Endothelial cell of umbilical vein (primary cell): ENCODE data around the gene FSD1L. TPM values are rescaled to one million over a fixed set of nuclear protein-coding genes. Genes with fewer than 3 reads are reported as not detected.

Source experiments
- BruUV-seq: library from RNA; stranded (reverse); fragments of 400-500 nt; replicated peaks from 2 replicates; lab custom pipeline; 2021; lab: Mats Ljungman, UMichigan
- CTCF ChIA-PET: fragments of 300-600, 350-600 bp; sonication (Branson Sonifier 250); formaldehyde crosslinking; loops from one replicate; lab custom pipeline; 2021; ENCODE audit warnings: antibody characterized with exemption, inconsistent platforms; lab: Charles Lee
- POLR2A ChIA-PET: fragments of 300-600, 350-600 bp; sonication (Branson Sonifier 250); formaldehyde crosslinking; loops from one replicate; lab custom pipeline; 2021; ENCODE audit warnings: antibody characterized with exemption, inconsistent platforms; lab: Charles Lee
- DNase-seq: peaks from one replicate; pipeline ENCODE4 v3.0.0-alpha.2; 2011; ENCODE audit warnings: low read depth, low spot score
- FAIRE-seq: peaks from 2 replicates; lab custom pipeline; 2011; peaks lifted over from hg19 to GRCh38; lab: Jason Lieb, UNC
- H2AFZ ChIP-seq: 2 replicates; pipeline ENCODE4 v1.6.0; 2012; ENCODE audit warnings: low read depth, low read length, control low read depth, inconsistent platforms
- H3K27ac ChIP-seq: 2 replicates; pipeline ENCODE4 v1.5.1; 2011; ENCODE audit warnings: low read depth, mild to moderate bottlenecking, control low read depth, low read length, moderate library complexity; ENCODE audit not compliant: insufficient read depth
- H3K27me3 ChIP-seq, 2 experiments: 2 replicates each; pipeline versions ENCODE4 v1.6.0 to v1.6.1; 2011; ENCODE audit warnings: low read length in 2 of 2, mixed read lengths in 1 of 2; ENCODE audit not compliant: control insufficient read depth in 2 of 2, insufficient read depth in 2 of 2
- H3K36me3 ChIP-seq, 2 experiments: 2 replicates in 1 of 2; 3 replicates in 1 of 2; pipeline ENCODE4 v1.5.1; 2011; ENCODE audit warnings: low read length in 2 of 2, mild to moderate bottlenecking in 1 of 2, moderate library complexity in 1 of 2; ENCODE audit not compliant: control insufficient read depth in 2 of 2, insufficient read depth in 2 of 2; ENCODE audit errors: extremely low read depth in 1 of 2
- H3K4me1 ChIP-seq: 3 replicates; pipeline ENCODE4 v1.5.1; 2011; ENCODE audit warnings: mild to moderate bottlenecking, low read length; ENCODE audit not compliant: control insufficient read depth, insufficient read depth; ENCODE audit errors: extremely low read depth
- H3K4me2 ChIP-seq: 2 replicates; pipeline ENCODE4 v1.6.1; 2011; ENCODE audit warnings: low read length, control low read depth, mixed read lengths; ENCODE audit not compliant: insufficient read depth
- H3K4me3 ChIP-seq, 3 experiments: fragments of 200-600 bp in 1 of 3; sonication (generic), shearing (Covaris generic) in 1 of 3; replicated peaks in 1 of 3; 2 replicates each; pipeline ENCODE4 v1.5.1; 2011 to 2016; ENCODE audit warnings: control low read depth in 3 of 3, low read length in 3 of 3, mild to moderate bottlenecking in 2 of 3, inconsistent platforms in 1 of 3, low read depth in 1 of 3, moderate library complexity in 1 of 3; ENCODE audit not compliant: insufficient read depth in 1 of 3
- H3K79me2 ChIP-seq: 2 replicates; pipeline ENCODE4 v1.6.0; 2012; ENCODE audit warnings: low read length, inconsistent platforms; ENCODE audit not compliant: control insufficient read depth, insufficient read depth
- H3K9ac ChIP-seq: replicated peaks from 2 replicates; pipeline ENCODE3; 2011; ENCODE audit warnings: low read length, control low read depth; ENCODE audit not compliant: insufficient read depth; ENCODE audit errors: extremely low read depth
- H3K9me1 ChIP-seq: replicated peaks from 3 replicates; pipeline ENCODE4 v1.6.0; 2011; ENCODE audit warnings: mild to moderate bottlenecking, low read length; ENCODE audit not compliant: control insufficient read depth, insufficient read depth; ENCODE audit errors: extremely low read depth
- H3K9me3 ChIP-seq: replicated peaks from 2 replicates; pipeline ENCODE4 v1.5.1; 2012; ENCODE audit warnings: low read length, inconsistent platforms; ENCODE audit not compliant: control insufficient read depth, insufficient read depth
- H4K20me1 ChIP-seq: replicated peaks from 2 replicates; pipeline ENCODE3; 2011; ENCODE audit warnings: mild to moderate bottlenecking, low read length; ENCODE audit not compliant: control insufficient read depth, insufficient read depth; ENCODE audit errors: extremely low read depth
- EZH2 ChIP-seq: IDR thresholded peaks from 2 replicates; pipeline ENCODE4 v1.6.1; 2012; ENCODE audit warnings: borderline replicate concordance, low read depth, mild to moderate bottlenecking, moderate library complexity, low read length, inconsistent platforms; ENCODE audit not compliant: severe bottlenecking
- FOS ChIP-seq: IDR thresholded peaks from 2 replicates; pipeline ENCODE4 v1.6.1; 2011; ENCODE audit warnings: mild to moderate bottlenecking, low read length, moderate library complexity, borderline replicate concordance; ENCODE audit not compliant: insufficient read depth
- GATA2 ChIP-seq: IDR thresholded peaks from 2 replicates; pipeline ENCODE4 v1.7.0; 2011; ENCODE audit warnings: low read depth, mild to moderate bottlenecking, moderate library complexity, mixed read lengths, low read length; ENCODE audit not compliant: insufficient read length, insufficient read depth
- JUN ChIP-seq: IDR thresholded peaks from 2 replicates; pipeline ENCODE4 v1.6.1; 2011; ENCODE audit warnings: borderline replicate concordance, low read depth; ENCODE audit not compliant: insufficient read length, insufficient read depth
- MYC ChIP-seq: IDR thresholded peaks from one replicate; pipeline ENCODE4 v1.6.1; 2011; ENCODE audit warnings: mild to moderate bottlenecking, low read depth, low read length
- POLR2A ChIP-seq: IDR thresholded peaks from 2 replicates; pipeline ENCODE4 v1.6.1; 2012; ENCODE audit warnings: low read depth, mild to moderate bottlenecking, control low read depth, low read length
- POLR2AphosphoS5 ChIP-seq: IDR thresholded peaks from 2 replicates; pipeline ENCODE4 v1.6.1; 2012; ENCODE audit warnings: low read depth, mild to moderate bottlenecking, control low read depth, low read length, moderate library complexity; ENCODE audit not compliant: insufficient read depth
- dilution Hi-C: fragments of 300-500 bp; cut with MboI; formaldehyde crosslinking; loops from one replicate; pipeline ENCODE4 v1.15.0; 2019; ENCODE audit warnings: low sequenced_read_pairs; ENCODE audit not compliant: extremely low pct_ligation_motif_present
- intact Hi-C: fragments of 100-400 bp; cut with micrococcal nuclease; formaldehyde crosslinking; loops from one replicate; pipeline ENCODE4 v1.10.0; 2022
- polyA plus RNA-seq, 4 experiments: library from polyadenylated mRNA; depleted of rRNA in 3 of 4; stranded (reverse) in 3 of 4; unstranded in 1 of 4; fragments of >200 nt; gene quantifications; 2 replicates each; pipeline versions ENCODE4 v1.2.1 to v1.2.3, GENCODE V29; 2011 to 2012; ENCODE audit warnings: missing spikeins in 1 of 4
- total RNA-seq: library from RNA; stranded (reverse); gene quantifications from 2 replicates; pipeline ENCODE4 v1.2.3, GENCODE V29; 2021
- TF ChIP-seq, protein P1 (sequence below), 2 donors: IDR thresholded peaks; 1 replicate in 1 of 2; 2 replicates in 1 of 2; pipeline ENCODE4 v1.5.1; 2011; ENCODE audit warnings: low read length in 2 of 2, mild to moderate bottlenecking in 2 of 2, moderate library complexity in 2 of 2, control low read depth in 1 of 2, inconsistent platforms in 1 of 2, low read depth in 1 of 2; ENCODE audit not compliant: insufficient read depth in 1 of 2; ENCODE audit errors: extremely low read depth in 1 of 2
- TF ChIP-seq, protein P2 (sequence below): IDR thresholded peaks from 2 replicates; pipeline ENCODE4 v1.6.1; 2011; ENCODE audit not compliant: insufficient read depth, insufficient read length

The FSD1L gene
- total and polyA plus RNA-seq, 2 donors (not counting 3 experiments of a cell fraction or from before 2014, with no cell fraction given): 0.69 to 8.5 TPM

DNA sequence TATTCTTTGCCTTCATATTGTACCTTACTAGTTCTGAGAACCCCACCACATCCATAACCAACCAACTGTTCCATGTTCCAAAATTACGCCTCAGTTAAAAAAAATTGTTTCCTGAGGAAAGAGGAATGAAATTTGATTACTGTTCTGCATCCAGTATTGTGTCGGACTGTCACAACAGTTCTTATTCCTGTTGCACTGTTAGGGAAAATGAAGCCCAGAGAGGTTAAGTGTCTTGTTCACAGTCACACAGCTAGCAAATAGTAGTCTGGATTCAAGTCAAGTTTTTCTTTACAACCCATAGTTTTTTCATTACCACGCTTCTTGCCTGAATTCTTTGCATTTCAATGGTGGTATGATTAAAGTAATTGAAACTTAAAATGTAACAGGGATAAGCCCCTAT is 4.4 kb downstream of the FSD1L start:
- Histone ChIP-seq H3K4me1 (peaks cover 17% of the 10 kb centered on the region), H3K79me2 (peaks cover 76% of the 10 kb centered on the region), H3K36me3 (no peaks in the 10 kb centered on the region), H3K4me3 (no peak overlapping the region), H4K20me1 (no peaks in the 10 kb centered on the region), H3K9me3 (no peaks in the 10 kb centered on the region), H3K9me1 (no peaks in the 10 kb centered on the region), H3K4me2 (no peak overlapping the region), H3K27me3 (no peaks in the 10 kb centered on the region), H3K27ac (no peak overlapping the region), H2AFZ (no peak overlapping the region), H3K9ac (no peak overlapping the region)
- TF ChIP-seq JUN (no peak), GATA2 (no peak), POLR2A (no peak), POLR2AphosphoS5 (no peak), FOS (no peak), MYC (no peak), EZH2 (no peak)
- TF ChIP-seq, protein P1, sequence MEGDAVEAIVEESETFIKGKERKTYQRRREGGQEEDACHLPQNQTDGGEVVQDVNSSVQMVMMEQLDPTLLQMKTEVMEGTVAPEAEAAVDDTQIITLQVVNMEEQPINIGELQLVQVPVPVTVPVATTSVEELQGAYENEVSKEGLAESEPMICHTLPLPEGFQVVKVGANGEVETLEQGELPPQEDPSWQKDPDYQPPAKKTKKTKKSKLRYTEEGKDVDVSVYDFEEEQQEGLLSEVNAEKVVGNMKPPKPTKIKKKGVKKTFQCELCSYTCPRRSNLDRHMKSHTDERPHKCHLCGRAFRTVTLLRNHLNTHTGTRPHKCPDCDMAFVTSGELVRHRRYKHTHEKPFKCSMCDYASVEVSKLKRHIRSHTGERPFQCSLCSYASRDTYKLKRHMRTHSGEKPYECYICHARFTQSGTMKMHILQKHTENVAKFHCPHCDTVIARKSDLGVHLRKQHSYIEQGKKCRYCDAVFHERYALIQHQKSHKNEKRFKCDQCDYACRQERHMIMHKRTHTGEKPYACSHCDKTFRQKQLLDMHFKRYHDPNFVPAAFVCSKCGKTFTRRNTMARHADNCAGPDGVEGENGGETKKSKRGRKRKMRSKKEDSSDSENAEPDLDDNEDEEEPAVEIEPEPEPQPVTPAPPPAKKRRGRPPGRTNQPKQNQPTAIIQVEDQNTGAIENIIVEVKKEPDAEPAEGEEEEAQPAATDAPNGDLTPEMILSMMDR (IDR thresholded peaks at IDR 0.05; ENCODE audit: extremely low read depth in 1 of 2, insufficient read depth in 1 of 2, low read depth in 1 of 2, low read length in 2 of 2): no peak
- TF ChIP-seq, protein P2, sequence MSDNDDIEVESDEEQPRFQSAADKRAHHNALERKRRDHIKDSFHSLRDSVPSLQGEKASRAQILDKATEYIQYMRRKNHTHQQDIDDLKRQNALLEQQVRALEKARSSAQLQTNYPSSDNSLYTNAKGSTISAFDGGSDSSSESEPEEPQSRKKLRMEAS: no peak
- no TSS peak for BruUV-seq
- dilution Hi-C loops: no loop called here
- no peak for DNase-seq
- CTCF ChIA-PET: interaction anchor here (1.7 kb wide), 1 partner anchor 10 kb away, joined by 5 read pairs; no protein-coding TSS in a partner anchor
- intact Hi-C loops: no loop called here
- no peak for FAIRE-seq
- POLR2A ChIA-PET: no interaction called here
